PC-3 (cell line): Measurements from ENCODE around the gene CD244. TPM values are rescaled to one million over a fixed set of nuclear protein-coding genes. Genes with fewer than 3 reads are reported as not detected.
"Not testable (repeated sequence)": the region's sequence is repeated elsewhere in the genome, so short reads cannot be mapped to it uniquely, and the experiment has no call there.

Experiments
- ATAC-seq: fragments of 200-7000 bp; cut with Tn5 transposase; 2 replicates; pipeline ENCODE4 v1.9.1; 2020; ENCODE audit warnings: mild to moderate bottlenecking, moderate library complexity
- BruUV-seq: library from RNA; stranded (reverse); fragments of 400-500 nt; replicated peaks from 2 replicates; lab custom pipeline; 2021; lab: Mats Ljungman, UMichigan
- CTCF ChIA-PET: fragments of 300-600 bp; sonication (Branson Sonifier 250); formaldehyde crosslinking; loops from one replicate; lab custom pipeline; 2022; ENCODE audit warnings: antibody characterized with exemption; lab: Charles Lee
- POLR2A ChIA-PET: fragments of 300-600 bp; sonication (Branson Sonifier 250); formaldehyde crosslinking; loops from one replicate; lab custom pipeline; 2022; ENCODE audit warnings: antibody characterized with exemption; ENCODE audit not compliant: unreplicated experiment; lab: Charles Lee
- DNase-seq: peaks from one replicate; pipeline ENCODE4 v3.0.0-alpha.2; 2015
- H2AFZ ChIP-seq: fragments of 300-600 bp; sonication (generic); 2 replicates; pipeline ENCODE4 v1.6.0; 2016; ENCODE audit warnings: antibody characterized with exemption, low read length
- H3F3A ChIP-seq: fragments of 300-600 bp; sonication (generic); one replicate; pipeline ENCODE4 v1.6.0; 2017; ENCODE audit warnings: antibody characterized with exemption, low read length, control low read depth, mild to moderate bottlenecking; ENCODE audit not compliant: unreplicated experiment
- H3K27ac ChIP-seq: fragments of 300-600 bp; sonication (generic); 2 replicates; pipeline ENCODE4 v1.5.1; 2016; ENCODE audit warnings: mild to moderate bottlenecking, low read length
- H3K27me3 ChIP-seq: fragments of 300-600 bp; sonication (generic); 2 replicates; pipeline ENCODE4 v1.6.1; 2016; ENCODE audit warnings: low read length, mixed read lengths
- H3K36me3 ChIP-seq: fragments of 300-600 bp; sonication (generic); 2 replicates; pipeline ENCODE4 v1.6.1; 2016; ENCODE audit warnings: low read depth, mixed run types, low read length, mixed read lengths
- H3K4me1 ChIP-seq: fragments of 300-600 bp; sonication (generic); 2 replicates; pipeline ENCODE4 v1.5.1; 2016; ENCODE audit warnings: low read length; ENCODE audit not compliant: insufficient read depth
- H3K4me2 ChIP-seq: fragments of 300-600 bp; sonication (generic); 2 replicates; pipeline ENCODE4 v1.6.0; 2016; ENCODE audit warnings: low read length
- H3K4me3 ChIP-seq: fragments of 300-600 bp; sonication (generic); 2 replicates; pipeline ENCODE4 v1.5.1; 2016; ENCODE audit warnings: mild to moderate bottlenecking, low read length, mixed read lengths
- H3K79me2 ChIP-seq: fragments of 300-600 bp; sonication (generic); 2 replicates; pipeline ENCODE4 v1.6.1; 2017; ENCODE audit warnings: low read length, mixed read lengths
- H3K9ac ChIP-seq: fragments of 300-600 bp; sonication (generic); 2 replicates; pipeline ENCODE4 v1.6.0; 2016; ENCODE audit warnings: mild to moderate bottlenecking, low read length
- H3K9me2 ChIP-seq: fragments of 300-600 bp; sonication (generic); replicated peaks from 2 replicates; pipeline ENCODE4 v1.6.1; 2016; ENCODE audit warnings: mixed run types, low read length, mixed read lengths
- H3K9me3 ChIP-seq: fragments of 300-600 bp; sonication (generic); 2 replicates; pipeline ENCODE4 v1.6.1; 2016; ENCODE audit warnings: low read length, mixed read lengths
- H4K20me1 ChIP-seq: fragments of 300-600 bp; sonication (generic); 2 replicates; pipeline ENCODE4 v1.6.1; 2016; ENCODE audit warnings: low read length, mixed read lengths
- EZH2 ChIP-seq: fragments of 300-600 bp; sonication (generic); IDR thresholded peaks from one replicate; pipeline ENCODE4 v1.6.1; 2017; ENCODE audit warnings: antibody characterized with exemption, mild to moderate bottlenecking, low read length; ENCODE audit not compliant: unreplicated experiment
- EZH2phosphoT487 ChIP-seq: fragments of 300-600 bp; sonication (generic); IDR thresholded peaks from 2 replicates; pipeline ENCODE4 v1.6.1; 2018; ENCODE audit warnings: mild to moderate bottlenecking, antibody characterized with exemption, low read length, borderline replicate concordance
- intact Hi-C: fragments of 100-400 bp; cut with micrococcal nuclease; formaldehyde crosslinking; loops from 2 replicates; pipeline ENCODE4 v1.9.0; 2023
- total RNA-seq: library from RNA; depleted of rRNA; stranded (reverse); fragments of >200 nt; gene quantifications from 2 replicates; pipeline ENCODE4 v1.2.3, GENCODE V29; 2014
- TF ChIP-seq, protein P1 (sequence below): fragments of 300-600 bp; sonication (generic); conservative IDR thresholded peaks from 2 replicates; pipeline ENCODE4 v1.5.1; 2017; ENCODE audit warnings: antibody characterized with exemption, low read depth, mild to moderate bottlenecking, low read length

CD244 gene
- total RNA-seq, 1 experiment from 2014 or later = not detected

DNA sequence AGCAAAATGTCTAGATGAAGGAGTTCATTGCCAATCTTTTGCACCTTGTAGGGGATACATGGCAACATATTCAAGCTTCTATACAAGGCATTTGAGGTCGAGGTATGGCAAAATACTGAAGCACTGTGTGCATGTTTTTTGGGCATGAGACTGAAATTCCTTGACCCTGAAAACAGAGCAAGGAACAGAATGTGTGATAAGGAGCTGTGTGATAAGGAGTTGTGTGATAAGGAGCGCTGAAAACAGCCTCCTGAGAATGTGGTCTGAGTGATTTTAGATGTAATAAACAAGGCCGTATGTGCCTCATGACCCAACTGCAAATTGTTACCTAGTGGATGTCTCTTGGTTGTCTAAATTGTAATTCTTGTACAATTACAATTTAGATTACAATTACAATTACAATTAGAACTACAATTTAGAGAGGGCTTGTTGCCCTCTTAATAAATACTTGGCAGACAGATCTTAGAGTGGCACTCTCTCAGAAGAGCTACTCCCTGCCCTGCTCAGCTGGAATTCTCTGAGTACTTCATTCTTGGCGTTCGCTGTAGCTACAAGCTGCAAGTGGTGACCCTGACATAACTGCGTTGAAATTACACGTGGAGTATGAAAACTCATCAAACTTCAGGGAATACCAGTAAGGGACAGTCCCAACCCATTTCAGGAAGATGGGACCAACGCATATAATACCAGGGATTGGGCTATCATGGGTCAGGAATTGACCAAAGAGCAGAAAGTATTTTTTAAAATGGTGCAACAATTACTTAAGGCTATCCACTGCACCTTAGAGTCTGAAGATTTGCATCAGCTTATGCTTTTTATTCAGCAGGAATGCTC lies 42.3 kb upstream of the CD244 start:
- no TSS peak for BruUV-seq
- no peak overlapping the region for H3K27ac ChIP-seq
- DNase-seq (no peak), ATAC-seq (no peak; the same call in 1 of the 2 replicates)
- H3F3A ChIP-seq = no peaks in the 10 kb centered on the region
- no peak overlapping the region for H3K4me2 ChIP-seq
- H3K4me3 ChIP-seq = no peak overlapping the region
- H3K9me2 ChIP-seq = no peaks in the 10 kb centered on the region
- ChIA-PET POLR2A (no interaction called here), CTCF (no interaction called here)
- TF ChIP-seq, protein P1, sequence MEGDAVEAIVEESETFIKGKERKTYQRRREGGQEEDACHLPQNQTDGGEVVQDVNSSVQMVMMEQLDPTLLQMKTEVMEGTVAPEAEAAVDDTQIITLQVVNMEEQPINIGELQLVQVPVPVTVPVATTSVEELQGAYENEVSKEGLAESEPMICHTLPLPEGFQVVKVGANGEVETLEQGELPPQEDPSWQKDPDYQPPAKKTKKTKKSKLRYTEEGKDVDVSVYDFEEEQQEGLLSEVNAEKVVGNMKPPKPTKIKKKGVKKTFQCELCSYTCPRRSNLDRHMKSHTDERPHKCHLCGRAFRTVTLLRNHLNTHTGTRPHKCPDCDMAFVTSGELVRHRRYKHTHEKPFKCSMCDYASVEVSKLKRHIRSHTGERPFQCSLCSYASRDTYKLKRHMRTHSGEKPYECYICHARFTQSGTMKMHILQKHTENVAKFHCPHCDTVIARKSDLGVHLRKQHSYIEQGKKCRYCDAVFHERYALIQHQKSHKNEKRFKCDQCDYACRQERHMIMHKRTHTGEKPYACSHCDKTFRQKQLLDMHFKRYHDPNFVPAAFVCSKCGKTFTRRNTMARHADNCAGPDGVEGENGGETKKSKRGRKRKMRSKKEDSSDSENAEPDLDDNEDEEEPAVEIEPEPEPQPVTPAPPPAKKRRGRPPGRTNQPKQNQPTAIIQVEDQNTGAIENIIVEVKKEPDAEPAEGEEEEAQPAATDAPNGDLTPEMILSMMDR = no peak
- TF ChIP-seq EZH2 (no peak), EZH2phosphoT487 (no peak)
- intact Hi-C loops = no loop called here
- H3K9me3 ChIP-seq = no peaks in the 10 kb centered on the region
- H2AFZ ChIP-seq = no peak overlapping the region
- H3K36me3 ChIP-seq = no peaks in the 10 kb centered on the region
- H3K9ac ChIP-seq = no peak overlapping the region
- H3K4me1 ChIP-seq = no peaks in the 10 kb centered on the region
- no peaks in the 10 kb centered on the region for H3K79me2 ChIP-seq
- no peaks in the 10 kb centered on the region for H4K20me1 ChIP-seq
- H3K27me3 ChIP-seq = peaks cover 17% of the 10 kb centered on the region

DNA sequence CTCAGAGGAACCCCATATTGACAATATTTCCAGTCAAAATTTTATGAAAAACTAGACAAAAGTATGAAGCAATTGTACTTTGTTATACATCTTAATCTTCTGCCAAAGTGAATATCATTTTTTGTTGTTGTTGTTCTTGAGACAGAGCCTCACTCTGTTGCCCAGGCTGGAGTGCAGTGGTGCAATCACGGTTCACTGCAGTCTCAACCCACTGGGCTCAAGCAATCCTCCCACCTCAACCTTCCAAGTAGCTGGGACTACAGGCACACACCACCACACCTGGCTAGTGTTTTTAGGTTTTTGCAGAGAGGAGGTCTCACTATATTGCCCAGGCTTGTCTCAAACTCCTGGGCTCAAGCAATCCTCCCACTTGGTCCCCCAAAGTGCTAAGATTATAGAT lies 39.6 kb upstream of the CD244 start:
- H2AFZ ChIP-seq, H3F3A ChIP-seq, intact Hi-C loops, H3K36me3 ChIP-seq, H3K4me2 ChIP-seq, H3K9ac ChIP-seq, CTCF ChIA-PET, H3K9me3 ChIP-seq, DNase-seq, H3K4me1 ChIP-seq, H3K9me2 ChIP-seq, ATAC-seq, H4K20me1 ChIP-seq, POLR2A ChIA-PET, H3K27ac ChIP-seq, H3K4me3 ChIP-seq, H3K79me2 ChIP-seq, BruUV-seq: not testable (repeated sequence)
- peaks cover 17% of the 10 kb centered on the region for H3K27me3 ChIP-seq

DNA sequence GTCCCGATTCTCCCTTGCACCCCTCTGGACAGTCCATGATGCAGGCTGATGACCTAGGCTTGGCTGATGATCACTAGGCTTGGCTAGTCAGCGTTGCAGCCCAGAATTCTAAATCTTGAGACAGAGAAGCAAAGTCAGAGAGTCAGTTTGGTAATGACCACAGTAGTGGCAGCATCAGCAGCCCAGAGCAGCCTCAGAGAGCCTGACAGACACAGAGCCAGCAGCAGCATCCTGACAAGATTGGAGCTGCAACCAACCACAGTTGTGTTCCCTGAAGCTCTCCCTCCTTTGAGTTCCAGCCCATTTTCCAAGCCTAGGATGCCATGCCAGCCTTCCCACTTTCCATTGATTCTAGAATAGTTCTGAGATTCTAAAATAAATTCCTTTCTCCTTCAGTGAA lies 39.1 kb upstream of the CD244 start:
- BruUV-seq = no TSS peak

DNA sequence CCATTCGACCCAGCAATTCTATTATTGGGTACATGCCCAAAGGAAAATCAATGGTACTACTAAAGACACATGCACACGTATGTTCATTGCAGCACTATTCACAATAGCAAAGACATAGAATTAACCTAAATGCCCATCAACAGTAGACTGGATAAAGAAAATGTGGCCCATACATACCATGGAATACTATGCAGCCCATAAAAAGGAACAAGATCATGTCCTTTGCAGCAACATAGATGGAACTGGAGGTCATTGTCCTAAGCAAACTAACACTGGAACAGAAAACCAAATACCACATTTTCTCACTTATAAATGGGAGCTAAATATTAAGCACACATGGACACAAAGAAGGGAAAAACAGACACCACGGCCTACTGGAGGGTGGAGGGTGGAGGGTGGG lies 38.0 kb upstream of the CD244 start:
- BruUV-seq, intact Hi-C loops, H2AFZ ChIP-seq, H3K79me2 ChIP-seq, DNase-seq, ATAC-seq, H3K27ac ChIP-seq, CTCF ChIA-PET, H4K20me1 ChIP-seq, H3K36me3 ChIP-seq, POLR2A ChIA-PET, H3K9me3 ChIP-seq, H3K4me1 ChIP-seq, H3F3A ChIP-seq, H3K9ac ChIP-seq, H3K4me2 ChIP-seq, H3K9me2 ChIP-seq, H3K4me3 ChIP-seq: not testable (repeated sequence)
- H3K27me3 ChIP-seq = peaks cover 17% of the 10 kb centered on the region

More for the DNA sequence above, 39.1 kb upstream of the CD244 start:
- Histone ChIP-seq H3K9me2 (no peaks in the 10 kb centered on the region), H3F3A (no peaks in the 10 kb centered on the region), H3K9ac (no peak overlapping the region), H2AFZ (no peak overlapping the region), H3K4me2 (no peak overlapping the region), H4K20me1 (no peaks in the 10 kb centered on the region), H3K9me3 (no peaks in the 10 kb centered on the region), H3K79me2 (no peaks in the 10 kb centered on the region), H3K4me1 (no peaks in the 10 kb centered on the region), H3K27me3 (peaks cover 17% of the 10 kb centered on the region), H3K36me3 (no peaks in the 10 kb centered on the region), H3K27ac (no peak overlapping the region), H3K4me3 (no peak overlapping the region)
- ChIA-PET POLR2A (no interaction called here), CTCF (no interaction called here)
- intact Hi-C loops = no loop called here
- TF ChIP-seq EZH2 (no peak), EZH2phosphoT487 (no peak)
- TF ChIP-seq, protein P1 = no peak
- DNase-seq = no peak
- ATAC-seq = no peak
